ENCODE results near the gene LDLRAD2.
"Not testable (repeated sequence)": the region's sequence is repeated elsewhere in the genome, so short reads cannot be mapped to it uniquely, and the experiment has no call there.

The LDLRAD2 gene

DNA sequence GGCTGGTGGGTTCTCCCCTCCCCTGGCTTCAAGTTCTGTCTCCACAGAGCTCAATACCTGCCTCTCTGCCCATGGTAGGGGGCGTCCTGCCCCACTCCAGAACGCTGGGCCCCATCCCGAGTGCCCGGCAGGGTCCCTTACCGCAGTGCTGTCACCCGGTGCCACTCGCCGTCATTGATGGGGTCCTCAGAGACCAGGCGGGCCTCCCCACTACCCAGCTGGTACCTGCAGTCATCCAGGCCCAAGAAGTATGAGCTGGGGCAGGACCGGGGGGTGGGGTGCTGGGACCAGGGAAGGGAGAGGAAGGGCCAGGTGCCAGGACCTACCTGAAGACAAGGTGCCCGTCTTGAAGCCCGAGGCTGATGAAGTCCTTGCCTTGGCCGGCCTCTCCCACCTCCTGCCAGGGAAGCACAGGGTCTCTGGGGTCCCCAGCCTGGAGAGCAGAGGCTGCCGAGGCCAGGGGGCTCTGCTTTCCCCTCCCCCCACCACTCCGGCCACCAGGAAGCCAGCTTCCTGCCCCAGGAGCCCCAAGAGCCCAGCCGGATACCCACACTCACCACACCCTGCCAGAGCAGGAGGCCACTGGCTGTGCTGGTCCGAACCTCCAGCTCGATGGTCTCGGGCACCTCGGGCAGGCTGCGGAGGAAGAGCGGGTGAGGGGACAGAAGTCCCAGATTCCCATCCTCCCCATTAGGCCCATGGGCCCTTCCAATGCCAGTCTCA is 12.1 kb downstream of the LDLRAD2 start:
- no peak for DNase-seq (ENCODE audit: low read depth in 1 of 2, low spot score in 1 of 2)

DNA sequence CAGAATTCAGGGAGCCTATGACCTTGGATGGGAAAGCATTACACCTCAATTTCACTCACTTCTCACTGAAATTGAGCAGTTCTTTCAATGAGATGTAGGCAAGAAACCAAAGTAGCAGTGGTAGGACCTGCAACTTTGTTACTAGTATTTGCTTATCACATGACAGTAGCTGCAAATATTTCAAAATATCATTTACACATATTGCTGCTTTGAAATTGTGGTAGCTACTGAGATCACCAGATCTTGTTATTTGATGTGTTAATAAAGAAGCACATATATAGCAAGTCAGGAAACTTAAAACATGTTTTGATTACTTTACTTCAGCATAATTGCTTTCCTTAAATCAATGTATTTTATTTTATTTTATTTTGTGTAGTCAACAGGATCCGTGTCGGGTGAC is 12.9 kb downstream of the LDLRAD2 start:
- no peak for DNase-seq (ENCODE audit: low read depth in 1 of 2, low spot score in 1 of 2)

DNA sequence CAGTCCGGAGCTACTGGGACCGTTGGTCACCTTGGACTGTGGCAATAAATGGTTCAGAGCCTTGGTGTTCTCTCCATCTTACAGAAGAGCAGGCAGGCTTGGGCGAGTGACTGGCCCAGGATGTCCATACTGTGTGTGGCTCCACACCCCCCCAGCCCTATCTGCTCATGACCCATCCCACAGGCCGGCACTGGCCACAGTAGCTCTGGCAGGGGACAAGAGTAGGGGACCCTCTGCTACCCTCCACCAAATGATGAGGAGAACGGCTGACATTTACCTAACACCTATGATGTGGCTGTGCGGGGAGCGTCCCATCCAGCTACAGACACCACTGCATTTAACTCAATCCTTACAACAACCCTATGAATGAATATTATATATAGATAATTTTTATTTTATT is 13.3 kb downstream of the LDLRAD2 start:
- DNase-seq (ENCODE audit: low read depth in 1 of 2, low spot score in 1 of 2) = no peak

- not testable (repeated sequence) for DNase-seq (ENCODE audit: low read depth in 1 of 2, low spot score in 1 of 2)
Observed at GRCh38 chr1:21826694-21827093, 14.6 kb downstream of the LDLRAD2 start.

GRCh38 chr1:21827141-21827679 is 15.1 kb downstream of the LDLRAD2 start:
- DNase-seq (ENCODE audit: low read depth in 1 of 2, low spot score in 1 of 2) = no peak

GRCh38 chr1:21828075-21828474 is 16.0 kb downstream of the LDLRAD2 start:
- DNase-seq (ENCODE audit: low read depth in 1 of 2, low spot score in 1 of 2) = no peak

- DNase-seq (ENCODE audit: low read depth in 1 of 2, low spot score in 1 of 2) = no peak
Observed at GRCh38 chr1:21828506-21829210, 16.6 kb downstream of the LDLRAD2 start.

DNA sequence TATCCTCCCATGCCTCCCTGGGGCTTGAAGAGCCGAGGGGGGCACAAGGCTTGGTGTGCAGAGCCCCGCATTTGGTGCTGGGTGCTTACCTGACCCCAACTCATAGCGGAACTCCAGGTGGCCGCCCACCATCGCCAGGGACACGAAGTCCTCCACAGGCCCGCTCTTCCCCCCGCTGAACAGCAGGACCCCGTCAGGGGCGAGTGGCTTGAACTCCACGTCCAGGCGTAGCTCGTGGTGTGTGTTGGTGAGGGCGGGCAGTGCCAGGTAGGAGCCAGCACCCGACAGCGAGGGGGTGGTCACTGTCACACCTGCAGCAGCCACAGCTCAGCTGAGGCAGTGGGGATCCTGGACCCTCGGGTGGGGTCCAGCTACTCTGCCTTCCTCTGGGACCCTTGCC is 17.2 kb downstream of the LDLRAD2 start:
- no peak for DNase-seq (ENCODE audit: low read depth in 1 of 2, low spot score in 1 of 2)

GRCh38 chr1:21830792-21831453 is 18.9 kb downstream of the LDLRAD2 start:
- DNase-seq (ENCODE audit: low read depth in 1 of 2, low spot score in 1 of 2) = no peak

GRCh38 chr1:21831454-21831970 is 19.4 kb downstream of the LDLRAD2 start:
- DNase-seq (ENCODE audit: low read depth in 1 of 2, low spot score in 1 of 2) = no peak

GRCh38 chr1:21833392-21833976 is 21.4 kb downstream of the LDLRAD2 start:
- DNase-seq (ENCODE audit: low read depth in 1 of 2, low spot score in 1 of 2) = no peak

- DNase-seq (ENCODE audit: low read depth in 1 of 2, low spot score in 1 of 2) = no peak
Observed at GRCh38 chr1:21834094-21834493, 22.0 kb downstream of the LDLRAD2 start.

- no peak for DNase-seq (ENCODE audit: low read depth in 1 of 2, low spot score in 1 of 2)
Observed at GRCh38 chr1:21834666-21835065, 22.6 kb downstream of the LDLRAD2 start.

DNA sequence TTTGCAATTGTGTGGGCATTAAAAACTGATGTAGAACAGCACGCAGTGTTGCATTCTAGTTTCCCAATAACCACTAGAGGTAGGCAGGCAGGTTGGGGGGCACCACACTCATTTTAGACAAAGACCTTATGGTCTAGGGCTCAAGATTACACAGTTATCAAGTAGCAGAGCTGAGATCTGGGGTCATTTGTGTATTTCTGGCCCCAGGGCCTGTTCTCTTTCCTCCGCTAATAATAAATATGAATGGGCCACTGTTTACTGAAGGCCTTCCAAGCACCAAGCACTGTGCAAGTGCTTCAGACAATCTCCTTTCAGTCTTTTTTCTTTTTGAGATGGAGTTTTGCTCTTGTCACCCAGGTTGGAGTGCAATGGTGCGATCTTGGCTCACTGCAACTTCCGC is 23.9 kb downstream of the LDLRAD2 start:
- no peak for DNase-seq (ENCODE audit: low read depth in 1 of 2, low spot score in 1 of 2)

- DNase-seq (ENCODE audit: low read depth in 1 of 2, low spot score in 1 of 2) = no peak
Observed at GRCh38 chr1:21836729-21837128, 24.7 kb downstream of the LDLRAD2 start.

DNA sequence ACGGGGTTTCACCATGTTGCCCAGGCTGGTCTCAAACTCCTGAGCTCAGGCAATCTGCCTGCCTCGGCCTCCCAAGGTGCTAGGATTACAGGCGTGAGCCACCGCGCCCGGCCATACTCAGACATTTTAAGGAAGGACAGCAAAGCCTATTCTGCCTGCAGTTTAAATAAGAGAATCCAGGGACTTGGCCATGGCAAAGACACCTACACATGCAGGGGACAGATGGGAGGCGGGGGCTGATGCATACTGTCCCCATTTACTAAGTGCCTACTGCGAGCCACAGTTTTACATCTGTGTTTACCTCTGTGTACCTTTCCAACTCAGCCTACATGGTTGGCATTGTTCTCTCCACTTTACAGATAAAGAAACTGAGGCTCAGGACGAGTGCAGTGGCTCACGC is 25.4 kb downstream of the LDLRAD2 start:
- no peak for DNase-seq (ENCODE audit: low read depth in 1 of 2, low spot score in 1 of 2)

DNA sequence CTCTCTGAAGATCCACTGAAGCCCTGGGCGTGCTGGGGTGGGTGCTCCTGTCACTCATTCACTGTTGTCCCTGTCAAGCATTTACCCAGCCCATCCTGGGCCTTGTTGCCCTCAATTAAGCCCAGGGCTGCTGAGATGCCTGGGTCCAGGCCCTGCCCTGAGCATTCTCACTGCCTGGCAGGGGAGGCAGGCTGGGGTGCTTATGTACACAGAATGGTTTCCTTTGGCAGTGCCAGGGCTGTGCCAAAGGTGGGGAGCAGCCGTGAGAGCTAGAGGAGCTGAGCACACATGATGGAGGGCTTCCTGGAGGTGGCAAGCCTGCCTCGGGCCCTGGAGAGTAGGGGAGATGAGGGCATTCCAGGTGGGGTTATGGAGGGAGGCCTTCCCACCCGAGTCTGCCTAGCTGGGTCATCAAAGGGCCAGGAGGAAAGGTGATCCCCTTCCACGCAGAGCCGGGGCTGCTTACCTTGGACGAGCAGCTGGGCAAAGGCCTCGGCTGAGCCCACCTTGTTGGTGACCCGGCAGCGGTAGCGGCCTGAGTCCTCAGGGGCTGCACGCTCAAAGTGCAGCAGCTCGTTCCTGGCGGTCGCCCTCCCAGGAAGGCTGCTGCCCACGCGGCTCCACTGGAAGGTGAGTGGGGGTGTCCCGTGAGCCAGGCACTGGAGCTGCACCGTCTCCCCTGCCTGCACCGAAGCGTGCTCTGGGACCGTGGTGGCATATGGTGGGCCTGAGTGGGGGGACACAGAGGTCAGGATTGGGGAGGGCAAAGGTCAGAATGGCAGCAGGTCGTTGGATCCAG is 26.5 kb downstream of the LDLRAD2 start:
- DNase-seq (ENCODE audit: low read depth in 1 of 2, low spot score in 1 of 2) = no peak

GRCh38 chr1:21839337-21840037 is 27.4 kb downstream of the LDLRAD2 start:
- no peak for DNase-seq (ENCODE audit: low read depth in 1 of 2, low spot score in 1 of 2)

GRCh38 chr1:21840981-21841380 is 28.9 kb downstream of the LDLRAD2 start:
- DNase-seq (ENCODE audit: low read depth in 1 of 2, low spot score in 1 of 2) = no peak
